ENCODE results near the gene C14orf180.

DNA sequence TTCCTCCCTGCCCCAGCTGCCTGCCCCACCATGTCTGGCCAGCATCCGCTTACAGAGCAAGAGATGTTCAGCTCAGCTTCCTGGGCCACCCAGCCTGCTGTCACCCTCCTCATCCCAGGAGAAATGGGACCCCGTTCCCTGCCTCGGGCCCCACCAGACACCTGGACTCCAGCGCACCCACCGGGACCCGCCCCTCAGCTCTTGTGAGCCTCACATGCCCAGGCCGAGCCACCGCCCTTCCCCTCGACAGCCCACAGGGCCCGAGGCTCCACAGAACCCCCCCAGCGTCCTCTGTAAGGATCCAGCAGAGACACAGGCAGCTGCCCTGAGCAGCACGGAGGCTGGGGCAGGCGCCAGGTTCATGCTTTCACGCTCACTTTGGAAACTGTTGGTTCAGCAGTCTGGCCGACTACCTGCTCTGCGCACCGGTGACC, 18.4 kb upstream of the C14orf180 start:
- TF ChIP-seq EP300 (IDR thresholded peaks at IDR 0.05) (no peak), CEBPB (IDR thresholded peaks at IDR 0.05) (no peak), CBX8 (IDR thresholded peaks at IDR 0.05) (no peak), HDAC2 (IDR thresholded peaks at IDR 0.05) (no peak), SMC3 (IDR thresholded peaks at IDR 0.05) (no peak), FOSL2 (IDR thresholded peaks at IDR 0.05) (no peak), FOSL2 (CRISPR knock-in tag; IDR thresholded peaks at IDR 0.05) (no peak), ZSCAN20 (CRISPR knock-in tag; IDR thresholded peaks at IDR 0.05) (no peak), RAD21 (conservative IDR thresholded peaks at IDR 0.05 in 1 of 2, IDR thresholded peaks at IDR 0.05 in 1 of 2) (no peak)
- TF ChIP-seq, protein P1, sequence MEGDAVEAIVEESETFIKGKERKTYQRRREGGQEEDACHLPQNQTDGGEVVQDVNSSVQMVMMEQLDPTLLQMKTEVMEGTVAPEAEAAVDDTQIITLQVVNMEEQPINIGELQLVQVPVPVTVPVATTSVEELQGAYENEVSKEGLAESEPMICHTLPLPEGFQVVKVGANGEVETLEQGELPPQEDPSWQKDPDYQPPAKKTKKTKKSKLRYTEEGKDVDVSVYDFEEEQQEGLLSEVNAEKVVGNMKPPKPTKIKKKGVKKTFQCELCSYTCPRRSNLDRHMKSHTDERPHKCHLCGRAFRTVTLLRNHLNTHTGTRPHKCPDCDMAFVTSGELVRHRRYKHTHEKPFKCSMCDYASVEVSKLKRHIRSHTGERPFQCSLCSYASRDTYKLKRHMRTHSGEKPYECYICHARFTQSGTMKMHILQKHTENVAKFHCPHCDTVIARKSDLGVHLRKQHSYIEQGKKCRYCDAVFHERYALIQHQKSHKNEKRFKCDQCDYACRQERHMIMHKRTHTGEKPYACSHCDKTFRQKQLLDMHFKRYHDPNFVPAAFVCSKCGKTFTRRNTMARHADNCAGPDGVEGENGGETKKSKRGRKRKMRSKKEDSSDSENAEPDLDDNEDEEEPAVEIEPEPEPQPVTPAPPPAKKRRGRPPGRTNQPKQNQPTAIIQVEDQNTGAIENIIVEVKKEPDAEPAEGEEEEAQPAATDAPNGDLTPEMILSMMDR (IDR thresholded peaks at IDR 0.05) = no peak
- TF ChIP-seq, protein P2, sequence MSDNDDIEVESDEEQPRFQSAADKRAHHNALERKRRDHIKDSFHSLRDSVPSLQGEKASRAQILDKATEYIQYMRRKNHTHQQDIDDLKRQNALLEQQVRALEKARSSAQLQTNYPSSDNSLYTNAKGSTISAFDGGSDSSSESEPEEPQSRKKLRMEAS (IDR thresholded peaks at IDR 0.05) = no peak
